Hematopoietic multipotent progenitor cell (in vitro differentiated cells): ENCODE results near the gene ZNF714. TPM values are rescaled to one million over a fixed set of nuclear protein-coding genes. Genes with fewer than 3 reads are reported as not detected.

Experiments used
- small RNA-seq: library from RNA; depleted of rRNA; stranded (forward); fragments of <200 nt; gene quantifications from one replicate; pipeline ENCODE3, GENCODE V24; 2012
- total RNA-seq: library from RNA; depleted of rRNA; stranded (reverse); fragments of >200 nt; gene quantifications from one replicate; pipeline ENCODE4 v1.2.3, GENCODE V29; 2012

Gene ZNF714
- total RNA-seq, 1 donor = 10.8 TPM

Small RNAs within 50 kb of the gene (small RNA-seq; reads per million reads assigned to genes)
- gene RNA5SP469 = not detected

Other genes starting within 250 kb of the ZNF714 start
- 10.0 TPM for gene ZNF85, start 159.0 kb upstream of the ZNF714 start, total RNA-seq
- 10.2 TPM for gene ZNF430, start 61.5 kb upstream of the ZNF714 start, total RNA-seq
- 5.1 TPM for gene ZNF431, start 59.8 kb downstream of the ZNF714 start, total RNA-seq
- gene ZNF708, start 247.2 kb downstream of the ZNF714 start, total RNA-seq = 7.3 TPM